UCSD-AML1 (cell line): Measurements from ENCODE around the gene LMX1B.
"Not testable (repeated sequence)": the region's sequence is repeated elsewhere in the genome, so short reads cannot be mapped to it uniquely, and the experiment has no call there.

ENCODE experiments used
- DNase-seq: peaks from one replicate; lab custom pipeline; 2025; ENCODE audit not compliant: unreplicated experiment; lab: John Stamatoyannopoulos, UW

LMX1B gene

GRCh38 chr9:126654124-126654523, 40.4 kb downstream of the LMX1B start:
- no peak for DNase-seq

- not testable (repeated sequence) for DNase-seq
Measured at GRCh38 chr9:126656214-126656613, 42.5 kb downstream of the LMX1B start.

DNA sequence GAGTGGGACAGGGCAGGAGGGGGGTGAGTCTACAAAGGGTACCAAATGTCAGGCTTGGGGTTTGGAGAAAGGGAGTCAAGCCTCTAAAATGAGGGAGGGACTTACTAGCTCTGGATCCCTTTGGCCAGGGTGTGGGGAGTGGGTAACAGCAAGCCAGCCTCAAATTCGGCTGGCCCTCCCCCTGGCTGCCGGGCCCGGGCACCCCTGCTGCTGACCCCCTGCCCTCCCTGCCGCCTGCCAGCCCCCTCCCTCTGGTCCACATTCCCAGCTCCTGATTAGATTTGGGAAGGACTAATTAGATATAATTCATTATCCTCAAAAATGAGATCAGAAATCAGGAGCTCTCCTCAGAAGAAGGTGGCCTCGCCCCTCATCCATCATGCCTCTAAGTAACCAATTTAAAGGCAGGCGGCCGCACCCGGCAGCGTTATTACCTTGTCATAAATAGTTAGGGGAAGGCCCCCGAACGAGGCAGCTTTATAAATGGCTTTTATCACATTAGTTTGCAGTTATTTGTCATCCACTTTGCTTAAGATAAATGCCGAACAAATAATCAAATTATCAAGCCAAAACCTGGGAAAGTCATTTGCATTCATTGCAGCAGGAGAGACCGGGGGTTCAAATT, 44.6 kb downstream of the LMX1B start:
- DNase-seq = no peak

DNA sequence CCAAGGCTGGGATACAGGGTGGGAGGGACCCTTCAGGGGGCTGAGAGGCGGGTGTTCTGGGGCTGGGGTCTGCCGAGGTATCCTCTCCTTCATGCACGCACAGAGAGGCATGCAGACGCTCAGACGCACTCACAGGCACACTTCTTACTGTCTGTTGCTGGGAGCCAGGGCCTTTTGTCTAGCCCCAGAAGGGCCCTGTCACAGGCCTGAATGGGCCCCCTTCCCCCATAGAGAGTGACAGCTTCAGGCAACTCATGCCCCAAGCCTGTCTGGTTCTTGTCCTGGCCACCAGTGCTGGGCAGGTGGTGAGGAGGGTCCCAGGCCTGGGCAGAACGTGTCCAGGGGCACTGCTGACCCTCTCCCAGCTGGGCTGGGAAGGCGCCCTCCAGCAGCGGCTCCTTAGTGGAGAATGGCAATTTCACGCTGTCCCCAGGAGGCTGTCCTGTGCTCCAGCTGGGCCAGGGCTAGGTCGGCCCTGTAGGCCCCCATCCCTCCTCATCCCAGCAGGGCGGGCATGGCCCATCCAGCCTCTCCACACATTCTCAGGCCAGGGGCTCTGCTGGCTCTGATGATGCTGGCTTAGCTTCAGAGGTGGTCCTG, 45.3 kb downstream of the LMX1B start:
- no peak for DNase-seq

GRCh38 chr9:126661122-126661520, 47.4 kb downstream of the LMX1B start:
- no peak for DNase-seq

- DNase-seq = no peak
Measured at GRCh38 chr9:126661521-126662251, 48.0 kb downstream of the LMX1B start.

GRCh38 chr9:126663661-126664072, 49.9 kb downstream of the LMX1B start:
- DNase-seq = no peak

DNA sequence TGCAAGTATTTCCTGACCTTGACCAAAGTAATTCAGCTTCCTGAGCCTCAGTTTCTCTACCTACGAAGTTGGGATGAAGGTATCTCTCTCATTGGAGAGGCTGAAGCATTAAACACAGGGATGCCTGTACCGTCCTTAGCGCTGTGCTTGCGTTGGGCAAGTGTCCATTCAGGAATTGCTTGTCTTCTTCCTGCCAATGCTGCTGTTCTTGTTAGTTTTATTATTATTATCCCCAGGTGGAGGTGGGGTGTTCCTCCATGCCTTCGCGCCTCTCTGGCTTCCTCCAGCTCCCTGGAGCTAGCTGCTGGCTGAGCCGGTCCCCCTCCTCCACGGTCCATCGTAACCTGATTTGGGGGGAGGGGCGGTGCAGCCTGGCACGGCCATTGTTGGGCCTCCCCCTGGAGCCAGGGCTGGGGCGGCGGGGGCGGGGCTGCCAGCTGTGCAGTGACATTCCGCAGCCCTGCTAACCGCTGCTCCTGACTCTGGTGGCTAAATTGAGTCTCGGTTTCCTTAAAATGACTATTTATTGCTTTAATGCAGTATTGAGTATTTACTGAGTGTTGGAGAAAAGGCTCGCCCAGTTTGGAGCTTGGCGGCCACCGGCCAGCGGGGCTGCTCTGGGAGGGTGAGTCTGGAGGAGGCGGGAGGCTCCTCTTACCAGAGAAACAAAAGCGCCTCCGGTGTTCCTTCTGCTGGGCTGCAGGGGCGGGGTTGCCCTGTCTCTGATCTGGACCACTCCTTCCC, 51.3 kb downstream of the LMX1B start:
- no peak for DNase-seq

- no peak for DNase-seq
Measured at GRCh38 chr9:126665644-126666035, 51.9 kb downstream of the LMX1B start.

- no peak for DNase-seq
Measured at GRCh38 chr9:126666155-126666803, 52.6 kb downstream of the LMX1B start.

- DNase-seq = no peak
Measured at GRCh38 chr9:126667190-126668055, 53.7 kb downstream of the LMX1B start.

DNA sequence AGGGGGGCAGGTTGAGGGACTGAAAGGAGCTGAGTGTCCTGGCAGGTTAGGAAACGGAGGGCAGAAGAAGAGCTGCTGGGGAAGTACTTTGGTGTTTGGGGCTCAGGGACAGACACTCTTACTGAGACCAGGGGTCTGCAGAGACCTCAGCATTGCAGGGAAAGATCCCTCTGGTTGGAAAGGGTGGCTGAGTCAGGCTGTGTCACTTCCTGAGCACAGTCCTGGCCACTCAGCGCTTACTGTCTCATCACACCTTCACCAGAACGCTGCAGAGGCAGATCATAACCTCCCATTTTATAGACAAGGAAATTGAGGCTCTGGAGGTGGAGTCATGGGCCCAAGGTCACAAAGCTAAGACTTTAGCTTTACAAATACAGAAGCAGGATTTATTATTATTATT, 54.3 kb downstream of the LMX1B start:
- DNase-seq = no peak

- DNase-seq = no peak
Measured at GRCh38 chr9:126669108-126669507, 55.4 kb downstream of the LMX1B start.

DNA sequence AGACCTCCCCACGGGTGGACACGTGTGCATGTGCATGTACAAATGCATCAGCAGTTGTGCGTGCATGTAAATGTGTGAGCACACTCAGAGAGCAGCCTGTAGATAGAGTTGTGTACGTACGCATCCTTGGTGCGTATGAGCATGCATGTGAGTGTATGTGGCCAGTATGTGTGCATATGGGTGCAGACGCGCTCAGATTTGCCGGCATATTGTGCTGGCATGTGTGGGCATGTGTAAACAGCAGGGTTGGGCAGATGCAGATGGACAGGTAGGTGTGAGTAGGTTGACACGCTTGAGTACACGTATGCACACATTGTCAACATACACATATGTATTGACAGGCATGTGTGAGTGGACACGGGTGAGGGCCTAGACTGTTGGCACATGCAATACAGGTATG, 56.5 kb downstream of the LMX1B start:
- DNase-seq = no peak

DNA sequence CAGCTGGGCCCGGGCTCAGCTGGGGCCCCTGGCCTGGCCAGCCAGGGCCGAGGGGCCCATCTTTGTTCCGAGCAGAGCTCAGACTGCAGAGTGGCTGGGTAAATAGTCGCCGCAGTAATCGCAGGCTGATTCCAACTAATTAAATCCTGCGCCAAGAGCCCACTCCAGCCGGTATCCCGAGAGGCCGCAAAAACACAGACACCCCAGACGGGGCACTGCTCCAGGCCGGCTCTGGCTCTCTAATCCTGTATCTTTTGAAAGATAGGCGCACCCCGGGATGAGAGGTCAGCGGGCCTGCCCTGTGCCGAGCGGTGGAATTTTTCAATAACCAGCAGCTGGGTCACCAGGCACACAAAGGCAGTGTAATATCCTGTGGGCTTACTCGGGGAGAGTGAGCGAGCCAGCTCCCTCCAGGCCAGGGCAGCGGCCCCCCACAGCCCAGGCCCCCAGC, 57.7 kb downstream of the LMX1B start:
- no peak for DNase-seq

- no peak for DNase-seq
Measured at GRCh38 chr9:126671983-126672382, 58.3 kb downstream of the LMX1B start.

- no peak for DNase-seq
Measured at GRCh38 chr9:126672634-126673284, 59.0 kb downstream of the LMX1B start.

GRCh38 chr9:126673689-126674364, 60.1 kb downstream of the LMX1B start:
- DNase-seq = no peak
